GM12891 (cell line): Measurements from ENCODE around the gene NCK1.
"Not testable (repeated sequence)": the region's sequence is repeated elsewhere in the genome, so short reads cannot be mapped to it uniquely, and the experiment has no call there.

Experiments used
- DNase-seq: peaks from one replicate; pipeline ENCODE4 v3.0.0; 2011; ENCODE audit warnings: low spot score; ENCODE audit not compliant: insufficient read length
- FAIRE-seq: peaks from 2 replicates; lab custom pipeline; 2011; peaks lifted over from hg19 to GRCh38; lab: Jason Lieb, UNC
- PAX5 ChIP-seq: IDR thresholded peaks from 2 replicates; pipeline ENCODE4 v1.6.1; 2011; ENCODE audit warnings: low read length, moderate library complexity, mild to moderate bottlenecking; ENCODE audit not compliant: insufficient read depth, severe bottlenecking
- POLR2A ChIP-seq: IDR thresholded peaks from 2 replicates; pipeline ENCODE4 v1.6.1; 2011; ENCODE audit warnings: low read depth, low read length, control low read depth
- POLR2AphosphoS5 ChIP-seq: IDR thresholded peaks from 2 replicates; pipeline ENCODE4 v1.6.1; 2011; ENCODE audit warnings: low read depth, low read length, control low read depth
- POU2F2 ChIP-seq: IDR thresholded peaks from 2 replicates; pipeline ENCODE4 v1.6.1; 2011; ENCODE audit warnings: low read depth, mild to moderate bottlenecking, control low read depth, low read length, moderate library complexity
- SPI1 ChIP-seq: IDR thresholded peaks from 2 replicates; pipeline ENCODE4 v1.6.1; 2011; ENCODE audit warnings: low read depth, low read length, control low read depth
- TAF1 ChIP-seq: IDR thresholded peaks from 2 replicates; pipeline ENCODE4 v1.6.1; 2011; ENCODE audit warnings: low read depth, low read length, control low read depth

Gene NCK1

DNA sequence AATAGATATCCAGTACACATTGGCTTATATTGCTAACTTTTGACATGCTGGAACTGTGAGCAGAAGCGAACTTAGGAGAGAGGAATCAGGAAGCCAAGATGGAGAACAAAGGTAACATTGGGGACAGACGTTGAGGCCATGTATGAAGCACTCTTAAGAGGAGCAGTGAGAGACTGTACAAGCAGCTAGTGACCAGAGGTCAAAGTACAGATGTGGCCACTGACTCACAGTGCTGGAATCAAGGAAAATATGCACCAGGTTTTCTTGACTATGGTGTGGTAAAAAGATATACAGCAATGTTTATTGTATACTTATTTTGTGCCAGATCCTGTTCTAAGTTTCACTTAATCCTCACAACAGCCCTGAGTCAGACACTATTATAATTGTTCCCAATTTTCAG, 93.8 kb downstream of the NCK1 start:
- DNase-seq (no peak), FAIRE-seq (no peak)
- TF ChIP-seq TAF1 (no peak), PAX5 (no peak), POLR2A (no peak), POLR2AphosphoS5 (no peak), SPI1 (no peak), POU2F2 (no peak)

DNA sequence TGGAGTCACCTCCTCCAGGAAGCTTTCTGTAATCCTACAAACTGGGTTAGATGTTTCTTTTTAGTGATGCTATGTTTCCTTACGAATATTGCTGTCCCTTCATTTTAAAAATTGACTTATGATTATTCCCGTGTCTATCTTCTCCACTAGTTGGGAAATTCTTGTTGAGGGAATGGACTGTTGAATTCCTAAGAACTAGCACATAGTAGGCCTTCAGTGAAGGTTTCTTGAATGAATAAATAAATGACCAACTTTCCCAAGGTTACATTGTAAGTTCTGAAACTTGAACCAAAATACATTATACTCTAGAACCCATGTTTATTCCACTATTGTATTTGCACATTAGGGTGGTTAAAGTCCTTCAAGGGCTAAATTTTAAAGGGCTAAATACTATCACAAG, 95.0 kb downstream of the NCK1 start:
- TF ChIP-seq POLR2A (no peak), SPI1 (no peak), PAX5 (no peak), TAF1 (no peak), POLR2AphosphoS5 (no peak), POU2F2 (no peak)
- DNase-seq (no peak), FAIRE-seq (no peak)

DNA sequence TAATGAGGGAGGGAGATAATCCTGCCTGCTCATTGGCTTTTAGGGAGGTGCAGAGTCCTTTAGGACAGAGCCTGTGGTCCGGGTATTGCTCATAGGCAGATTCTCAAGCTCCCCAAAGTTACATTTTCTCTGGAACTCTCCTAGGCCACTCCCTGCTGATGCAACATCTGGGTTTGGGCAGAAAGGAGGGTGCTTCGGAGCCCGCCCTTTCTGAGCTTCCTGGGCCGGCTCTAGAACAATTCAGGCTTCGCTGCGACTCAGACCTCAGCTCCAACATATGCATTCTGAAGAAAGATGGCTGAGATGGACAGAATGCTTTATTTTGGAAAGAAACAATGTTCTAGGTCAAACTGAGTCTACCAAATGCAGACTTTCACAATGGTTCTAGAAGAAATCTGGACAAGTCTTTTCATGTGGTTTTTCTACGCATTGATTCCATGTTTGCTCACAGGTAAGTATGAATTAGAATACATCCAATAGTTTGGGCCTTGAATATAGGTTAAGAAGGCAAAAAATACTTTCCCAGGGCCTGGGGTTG, 95.8 kb downstream of the NCK1 start, which contains the start of gene IL20RB:
Gene IL20RB, plus strand, starts transcription at position 233 of the 538 bp plus-strand sequence. Its CDS starts 131 bp downstream, at position 364.
- FAIRE-seq, result no peak
- no peak for TF ChIP-seq POLR2A
- TF ChIP-seq SPI1, result no peak
- no peak for TF ChIP-seq POLR2AphosphoS5
- no peak for TF ChIP-seq POU2F2
- TF ChIP-seq PAX5, result no peak
- TF ChIP-seq TAF1, result no peak
- DNase-seq, result no peak

DNA sequence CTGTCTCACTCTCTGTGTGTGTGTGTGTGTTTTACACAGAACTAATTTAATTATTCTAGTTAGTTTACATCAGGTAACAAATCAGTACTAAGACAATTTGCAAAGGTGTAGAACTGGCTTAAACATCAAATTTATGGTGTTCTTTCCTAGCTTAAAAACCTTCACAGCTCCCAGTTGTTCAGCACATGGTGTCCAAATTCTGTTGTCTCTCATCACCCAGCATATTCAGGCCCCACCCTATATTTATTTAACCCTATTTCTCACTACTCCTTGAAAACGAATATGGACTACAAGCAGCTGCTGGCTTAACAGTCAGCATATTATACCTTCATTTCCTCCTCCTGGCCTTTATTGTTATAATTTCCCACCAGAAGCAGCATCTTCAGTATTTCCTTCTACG, 96.9 kb downstream of the NCK1 start:
- no peak for TF ChIP-seq POLR2AphosphoS5
- TF ChIP-seq POLR2A, result no peak
- no peak for TF ChIP-seq POU2F2
- no peak for TF ChIP-seq TAF1
- TF ChIP-seq PAX5, result no peak
- TF ChIP-seq SPI1, result no peak
- FAIRE-seq, result no peak

DNA sequence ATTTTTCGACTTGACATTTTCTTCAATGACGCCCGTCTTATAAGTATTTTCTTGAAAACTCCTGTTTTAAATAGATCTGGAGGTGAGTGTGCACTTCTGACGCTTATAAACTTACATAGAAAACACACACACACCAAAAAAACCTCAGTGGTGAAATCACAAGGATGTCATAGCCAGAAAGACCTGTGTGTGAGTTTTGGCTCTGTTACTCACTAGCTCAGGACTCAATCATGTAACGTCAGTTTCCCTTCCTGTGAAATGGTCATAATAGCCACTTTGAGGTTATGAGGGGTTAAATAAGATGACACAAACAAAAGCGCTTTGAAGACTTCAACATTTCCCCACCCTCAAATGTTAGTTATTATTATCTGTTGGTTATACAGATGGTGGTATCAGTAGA, 97.6 kb downstream of the NCK1 start:
- DNase-seq (no peak), FAIRE-seq (no peak)
- no peak for TF ChIP-seq TAF1
- TF ChIP-seq PAX5, result no peak
- TF ChIP-seq POLR2AphosphoS5, result no peak
- TF ChIP-seq SPI1, result no peak
- no peak for TF ChIP-seq POU2F2
- TF ChIP-seq POLR2A, result no peak

More for the DNA sequence above, 96.9 kb downstream of the NCK1 start:
- no peak for DNase-seq

DNA sequence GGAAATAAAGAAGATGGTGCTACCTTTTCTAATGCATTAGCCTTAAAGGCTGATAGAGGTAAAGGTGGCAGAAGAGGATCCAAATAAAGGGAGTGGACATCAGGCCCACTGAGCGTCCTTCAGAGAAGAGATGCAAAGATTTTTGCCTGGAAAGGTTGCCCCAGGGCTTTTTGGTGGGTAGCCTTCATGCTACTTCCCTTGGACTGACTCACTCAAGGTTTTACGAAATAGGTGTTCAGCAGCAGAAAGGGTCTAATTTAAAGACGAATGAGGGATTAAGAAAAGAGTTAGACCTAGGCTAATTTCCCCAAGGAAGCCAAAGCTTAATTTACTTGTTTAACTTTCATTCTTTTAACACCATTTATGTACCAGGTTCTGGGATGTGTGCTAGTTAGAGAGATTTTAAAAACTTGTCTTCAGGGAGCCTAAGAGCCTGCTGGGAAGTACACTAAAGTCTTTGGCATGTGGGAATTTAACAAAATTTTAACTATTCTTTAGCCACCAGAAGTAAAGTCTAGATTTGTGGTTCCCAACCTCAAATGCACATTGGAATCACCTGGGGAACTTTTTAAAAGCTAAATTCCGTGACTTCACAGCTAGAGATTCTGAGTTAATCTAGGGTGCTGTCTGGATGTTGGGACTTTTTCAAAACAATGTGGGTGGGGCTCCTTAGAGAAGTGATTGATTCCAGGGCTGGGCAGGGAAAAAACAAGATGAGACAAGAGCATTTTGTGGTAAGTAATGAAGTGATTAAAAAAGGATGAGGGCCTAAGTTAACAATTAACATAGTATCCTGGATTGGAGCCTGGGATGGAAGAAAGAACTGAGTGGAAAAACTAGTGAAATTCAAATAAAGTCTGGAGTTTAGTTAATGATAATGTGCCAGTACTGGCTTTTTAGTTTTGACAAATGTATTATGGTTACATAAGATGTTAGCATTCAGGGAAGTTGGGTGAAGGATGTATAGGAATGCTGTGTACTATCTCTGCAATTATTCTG, 99.1 kb downstream of the NCK1 start:
- DNase-seq (no peak), FAIRE-seq (no peak)

DNA sequence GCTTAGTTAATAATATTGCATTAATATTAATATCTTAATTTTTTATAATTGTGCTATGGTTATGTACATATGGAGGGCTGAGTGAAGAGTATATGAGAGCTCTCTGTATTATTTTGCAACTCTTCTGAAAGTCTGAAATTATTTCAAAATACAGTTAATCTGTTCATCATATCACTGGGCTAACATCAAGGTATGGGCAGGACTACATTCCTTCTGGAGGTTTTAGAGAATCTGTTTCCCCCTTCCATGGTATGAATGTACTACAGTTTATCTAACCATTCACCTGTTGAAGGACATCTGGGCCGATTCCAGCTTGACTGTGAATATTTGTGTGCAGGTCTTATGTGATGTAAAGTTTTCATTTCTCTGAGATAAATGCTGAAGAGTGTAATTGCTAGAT, 100.9 kb downstream of the NCK1 start:
- TF ChIP-seq POU2F2 (no peak), PAX5 (no peak)
- no peak for DNase-seq
- FAIRE-seq, result no peak

More for the DNA sequence above, 99.1 kb downstream of the NCK1 start:
- TF ChIP-seq POU2F2 (no peak), SPI1 (no peak), POLR2A (no peak), POLR2AphosphoS5 (no peak), TAF1 (no peak), PAX5 (no peak)

DNA sequence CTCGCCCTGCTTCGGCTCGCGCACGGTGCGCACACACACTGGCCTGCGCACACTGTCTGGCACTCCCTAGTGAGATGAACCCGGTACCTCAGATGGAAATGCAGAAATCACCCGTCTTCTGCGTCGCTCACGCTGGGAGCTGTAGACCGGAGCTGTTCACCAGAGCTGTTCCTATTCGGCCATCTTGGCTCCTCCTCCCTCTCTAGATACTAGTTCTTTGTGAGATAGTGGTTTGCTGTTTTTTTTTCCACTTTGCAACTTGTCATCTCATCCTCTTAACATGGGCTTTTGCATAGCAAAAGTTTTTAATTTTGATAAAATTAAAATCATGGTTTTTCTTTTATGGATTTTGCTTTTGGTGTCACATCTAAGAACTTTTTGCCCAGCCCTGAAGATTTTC, 107.5 kb downstream of the NCK1 start:
- FAIRE-seq, DNase-seq: not testable (repeated sequence)

DNA sequence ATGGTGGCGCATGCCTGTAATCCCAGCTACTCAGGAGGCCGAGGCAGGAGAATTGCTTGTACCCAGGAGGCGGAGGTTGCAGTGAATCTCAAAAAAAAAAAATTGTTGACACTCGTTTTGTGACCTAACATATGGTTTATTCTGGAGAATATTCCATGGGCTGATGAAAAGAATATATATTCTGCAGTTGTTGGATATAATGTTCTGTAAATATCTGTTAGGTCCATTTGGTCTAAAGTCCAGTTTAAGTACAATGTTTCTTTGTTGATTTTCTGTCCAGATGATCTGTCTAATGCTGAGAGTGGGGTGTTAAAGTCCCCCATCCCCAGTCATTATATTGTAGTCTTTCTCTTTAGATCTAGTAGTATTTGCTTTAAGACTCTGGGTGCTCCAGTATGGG, 111.3 kb downstream of the NCK1 start:
- TF ChIP-seq PAX5, result no peak
- TF ChIP-seq SPI1, result no peak
- TF ChIP-seq POU2F2, result no peak
- TF ChIP-seq POLR2AphosphoS5, result no peak
- TF ChIP-seq POLR2A, result no peak
- no peak for TF ChIP-seq TAF1
- DNase-seq (no peak), FAIRE-seq (no peak)
